MV-4-11 (cell line): ENCODE results near the gene TCEA3.

Experiments
- DNase-seq: peaks from one replicate; lab custom pipeline; 2025; lab: John Stamatoyannopoulos, UW

Gene TCEA3

GRCh38 chr1:23446661-23447310 is 22.2 kb upstream of the TCEA3 start:
- DNase-seq = no peak

- no peak for DNase-seq
These were observed 20.2 kb upstream of the TCEA3 start for GRCh38 chr1:23444596-23445390.

GRCh38 chr1:23444104-23444533 is 19.6 kb upstream of the TCEA3 start:
- DNase-seq = peak; percentile 71

- no peak for DNase-seq
These were observed 18.2 kb upstream of the TCEA3 start for GRCh38 chr1:23442751-23443150.

GRCh38 chr1:23441446-23442148 is 17.0 kb upstream of the TCEA3 start:
- DNase-seq = no peak

GRCh38 chr1:23438545-23438944 is 14.0 kb upstream of the TCEA3 start:
- no peak for DNase-seq

GRCh38 chr1:23437355-23437664 is 12.8 kb upstream of the TCEA3 start:
- no peak for DNase-seq

GRCh38 chr1:23436520-23437354 is 12.2 kb upstream of the TCEA3 start:
- DNase-seq = no peak

- no peak for DNase-seq
These were observed 9.8 kb upstream of the TCEA3 start for GRCh38 chr1:23434260-23434775.

GRCh38 chr1:23433122-23433521 is 8.6 kb upstream of the TCEA3 start:
- DNase-seq = no peak

GRCh38 chr1:23431431-23431830 is 6.9 kb upstream of the TCEA3 start:
- DNase-seq = no peak

GRCh38 chr1:23430803-23431202 is 6.3 kb upstream of the TCEA3 start:
- DNase-seq = no peak

- no peak for DNase-seq
These were observed 3.8 kb upstream of the TCEA3 start for GRCh38 chr1:23428136-23428905.

GRCh38 chr1:23427550-23427949 is 3.0 kb upstream of the TCEA3 start:
- DNase-seq = no peak

GRCh38 chr1:23426828-23427227 is 2.3 kb upstream of the TCEA3 start:
- no peak for DNase-seq

GRCh38 chr1:23425193-23425494 is 596 bp upstream of the TCEA3 start:
- DNase-seq = no peak

- DNase-seq = no peak
These were observed 894 bp downstream of the TCEA3 start for GRCh38 chr1:23423415-23424292.

- no peak for DNase-seq
These were observed 1.6 kb downstream of the TCEA3 start for GRCh38 chr1:23422941-23423340.

GRCh38 chr1:23422241-23422877 is 2.2 kb downstream of the TCEA3 start:
- peak; percentile 67 for DNase-seq

GRCh38 chr1:23421753-23422240 is 2.8 kb downstream of the TCEA3 start:
- DNase-seq = no peak
